ENCODE results near the gene RGS3. TPM values are rescaled to one million over a fixed set of nuclear protein-coding genes. Genes with fewer than 3 reads are reported as not detected.

Gene RGS3
- polyA plus RNA-seq, 2 of the 4 experiments (the other 2 are of a cell fraction), result 19.6 to 22.9 TPM

DNA sequence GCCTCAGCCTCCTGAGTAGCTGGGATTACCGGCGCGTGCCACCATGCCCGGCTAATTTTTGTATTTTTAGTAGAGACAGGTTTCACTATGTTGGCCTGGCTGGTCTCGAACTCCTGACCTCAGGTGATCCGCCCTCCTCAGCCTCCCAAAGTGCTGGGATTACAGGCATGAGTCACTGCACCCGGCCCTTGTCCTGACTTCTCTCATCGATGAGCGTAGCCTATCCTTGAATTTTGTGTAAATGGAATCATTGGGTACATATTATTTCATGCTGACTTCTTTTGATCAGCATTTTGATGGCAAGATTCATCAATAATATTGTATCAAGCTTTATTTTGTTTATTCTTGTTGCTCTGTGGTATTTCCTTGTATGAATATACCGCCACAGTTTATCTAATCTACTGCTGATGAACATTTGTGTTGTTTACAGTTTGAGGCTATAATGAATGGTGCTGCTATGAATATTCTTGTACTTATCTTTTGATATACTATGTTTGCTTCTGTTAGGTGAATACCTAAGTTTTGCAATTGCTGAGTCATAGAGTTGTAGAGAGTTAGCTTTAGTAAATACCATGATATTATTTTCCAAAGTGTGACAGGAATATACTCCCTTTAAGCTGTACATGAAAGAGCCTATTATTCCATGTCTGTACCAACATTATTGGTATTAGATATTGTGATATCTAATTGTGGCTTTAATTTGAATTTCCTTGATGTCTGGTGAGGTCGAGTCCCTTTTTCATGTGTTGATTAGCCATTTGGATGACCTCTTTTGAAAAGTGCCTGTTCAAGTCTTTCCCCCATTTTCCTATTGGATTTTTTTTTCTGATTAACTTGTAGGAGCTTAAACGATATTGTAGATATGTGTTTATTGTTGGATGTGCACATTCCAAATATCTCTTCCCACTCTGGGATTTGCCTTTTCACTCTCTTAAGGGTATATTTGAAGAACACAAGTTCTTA, 107.5 kb downstream of the RGS3 start (continued):
- TF ChIP-seq EHMT2 (IDR thresholded peaks at IDR 0.05; ENCODE audit: low read depth), result no peak

DNA sequence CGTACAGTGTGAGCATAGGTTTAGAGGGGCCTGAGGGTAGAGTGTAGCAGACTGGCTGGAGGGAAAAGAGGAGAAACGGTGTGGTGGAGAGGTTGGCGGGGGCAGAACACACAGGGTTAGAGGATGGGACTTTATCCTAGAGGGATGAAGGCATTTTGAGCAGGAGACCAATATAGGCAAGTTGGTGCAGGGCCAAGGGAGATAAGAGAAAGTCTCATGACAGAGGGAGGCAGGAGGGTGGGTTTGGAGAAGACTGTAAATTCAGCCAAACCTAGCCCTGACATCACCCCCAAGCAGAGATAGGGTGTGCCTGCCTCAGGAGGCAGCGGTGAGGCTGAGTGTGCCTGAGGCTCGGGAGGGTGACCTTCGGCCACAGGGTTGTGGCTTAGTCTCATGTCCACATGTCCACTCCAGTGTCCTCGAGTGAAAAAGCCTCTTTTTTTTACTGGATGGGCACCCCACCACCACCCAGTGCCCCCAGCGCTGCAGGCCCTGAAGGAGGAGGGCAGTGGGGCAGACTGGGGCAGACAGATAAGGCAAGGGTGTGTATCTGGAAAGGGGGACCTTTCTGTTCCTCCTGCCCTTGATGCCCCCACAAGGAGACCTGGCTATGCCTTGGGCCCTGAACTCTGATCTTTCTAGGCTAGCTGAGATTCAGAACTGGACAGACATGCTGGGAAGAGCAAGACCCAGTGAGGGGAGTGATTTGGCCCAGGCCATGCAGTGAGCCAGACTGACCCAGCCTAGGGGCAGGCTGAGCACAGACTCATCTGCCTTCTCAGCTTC, 108.7 kb downstream of the RGS3 start:
- Histone ChIP-seq H3K4me3 (no peak overlapping the region), H3K9me3 (no peaks in the 10 kb centered on the region), H3K4me2 (no peak overlapping the region), H3K27ac (peak overlapping the region in 1 of 2 experiments; percentile 42; a peak in 2 of 6 replicates), H3K4me1 (peaks cover 22% of the 10 kb centered on the region)
- 83% methylated on average over 8 of the region's 8 CpGs for WGBS (ENCODE audit: missing lambda C conversion rate)
- TF ChIP-seq, protein P1, sequence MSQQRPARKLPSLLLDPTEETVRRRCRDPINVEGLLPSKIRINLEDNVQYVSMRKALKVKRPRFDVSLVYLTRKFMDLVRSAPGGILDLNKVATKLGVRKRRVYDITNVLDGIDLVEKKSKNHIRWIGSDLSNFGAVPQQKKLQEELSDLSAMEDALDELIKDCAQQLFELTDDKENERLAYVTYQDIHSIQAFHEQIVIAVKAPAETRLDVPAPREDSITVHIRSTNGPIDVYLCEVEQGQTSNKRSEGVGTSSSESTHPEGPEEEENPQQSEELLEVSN (IDR thresholded peaks at IDR 0.05; ENCODE audit: borderline replicate concordance, low read depth), result no peak
- TF ChIP-seq RCOR1 (IDR thresholded peaks at IDR 0.05; ENCODE audit: low read depth, low read length) (no peak), CHD4 (IDR thresholded peaks at IDR 0.05; ENCODE audit: borderline replicate concordance) (no peak), RNF2 (IDR thresholded peaks at IDR 0.05; ENCODE audit: borderline replicate concordance, low read depth) (no peak), ZC3H11A (IDR thresholded peaks at IDR 0.05) (no peak), EHMT2 (IDR thresholded peaks at IDR 0.05; ENCODE audit: low read depth) (no peak), RARB (CRISPR knock-in tag; IDR thresholded peaks at IDR 0.05) (no peak), GATA3 (IDR thresholded peaks at IDR 0.05; ENCODE audit: borderline replicate concordance) (no peak)
- TF ChIP-seq, protein P2, sequence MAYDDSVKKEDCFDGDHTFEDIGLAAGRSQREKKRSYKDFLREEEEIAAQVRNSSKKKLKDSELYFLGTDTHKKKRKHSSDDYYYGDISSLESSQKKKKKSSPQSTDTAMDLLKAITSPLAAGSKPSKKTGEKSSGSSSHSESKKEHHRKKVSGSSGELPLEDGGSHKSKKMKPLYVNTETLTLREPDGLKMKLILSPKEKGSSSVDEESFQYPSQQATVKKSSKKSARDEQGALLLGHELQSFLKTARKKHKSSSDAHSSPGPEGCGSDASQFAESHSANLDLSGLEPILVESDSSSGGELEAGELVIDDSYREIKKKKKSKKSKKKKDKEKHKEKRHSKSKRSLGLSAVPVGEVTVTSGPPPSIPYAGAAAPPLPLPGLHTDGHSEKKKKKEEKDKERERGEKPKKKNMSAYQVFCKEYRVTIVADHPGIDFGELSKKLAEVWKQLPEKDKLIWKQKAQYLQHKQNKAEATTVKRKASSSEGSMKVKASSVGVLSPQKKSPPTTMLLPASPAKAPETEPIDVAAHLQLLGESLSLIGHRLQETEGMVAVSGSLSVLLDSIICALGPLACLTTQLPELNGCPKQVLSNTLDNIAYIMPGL (CRISPR knock-in tag; IDR thresholded peaks at IDR 0.05; ENCODE audit: borderline replicate concordance), result no peak
- TF ChIP-seq, protein P3, sequence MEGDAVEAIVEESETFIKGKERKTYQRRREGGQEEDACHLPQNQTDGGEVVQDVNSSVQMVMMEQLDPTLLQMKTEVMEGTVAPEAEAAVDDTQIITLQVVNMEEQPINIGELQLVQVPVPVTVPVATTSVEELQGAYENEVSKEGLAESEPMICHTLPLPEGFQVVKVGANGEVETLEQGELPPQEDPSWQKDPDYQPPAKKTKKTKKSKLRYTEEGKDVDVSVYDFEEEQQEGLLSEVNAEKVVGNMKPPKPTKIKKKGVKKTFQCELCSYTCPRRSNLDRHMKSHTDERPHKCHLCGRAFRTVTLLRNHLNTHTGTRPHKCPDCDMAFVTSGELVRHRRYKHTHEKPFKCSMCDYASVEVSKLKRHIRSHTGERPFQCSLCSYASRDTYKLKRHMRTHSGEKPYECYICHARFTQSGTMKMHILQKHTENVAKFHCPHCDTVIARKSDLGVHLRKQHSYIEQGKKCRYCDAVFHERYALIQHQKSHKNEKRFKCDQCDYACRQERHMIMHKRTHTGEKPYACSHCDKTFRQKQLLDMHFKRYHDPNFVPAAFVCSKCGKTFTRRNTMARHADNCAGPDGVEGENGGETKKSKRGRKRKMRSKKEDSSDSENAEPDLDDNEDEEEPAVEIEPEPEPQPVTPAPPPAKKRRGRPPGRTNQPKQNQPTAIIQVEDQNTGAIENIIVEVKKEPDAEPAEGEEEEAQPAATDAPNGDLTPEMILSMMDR (IDR thresholded peaks at IDR 0.05), result no peak
- FAIRE-seq (no peak), ATAC-seq (no peak), DNase-seq (ENCODE audit: low read depth in 1 of 2, low spot score in 1 of 2) (no peak)
- ChIA-PET CTCF (interaction anchor here (0.5 to 12.5 kb wide), 4 partner anchors 10 to 158 kb away, joined by 4 to 145 read pairs (median 4); no protein-coding TSS in a partner anchor), POLR2A (no interaction called here)

DNA sequence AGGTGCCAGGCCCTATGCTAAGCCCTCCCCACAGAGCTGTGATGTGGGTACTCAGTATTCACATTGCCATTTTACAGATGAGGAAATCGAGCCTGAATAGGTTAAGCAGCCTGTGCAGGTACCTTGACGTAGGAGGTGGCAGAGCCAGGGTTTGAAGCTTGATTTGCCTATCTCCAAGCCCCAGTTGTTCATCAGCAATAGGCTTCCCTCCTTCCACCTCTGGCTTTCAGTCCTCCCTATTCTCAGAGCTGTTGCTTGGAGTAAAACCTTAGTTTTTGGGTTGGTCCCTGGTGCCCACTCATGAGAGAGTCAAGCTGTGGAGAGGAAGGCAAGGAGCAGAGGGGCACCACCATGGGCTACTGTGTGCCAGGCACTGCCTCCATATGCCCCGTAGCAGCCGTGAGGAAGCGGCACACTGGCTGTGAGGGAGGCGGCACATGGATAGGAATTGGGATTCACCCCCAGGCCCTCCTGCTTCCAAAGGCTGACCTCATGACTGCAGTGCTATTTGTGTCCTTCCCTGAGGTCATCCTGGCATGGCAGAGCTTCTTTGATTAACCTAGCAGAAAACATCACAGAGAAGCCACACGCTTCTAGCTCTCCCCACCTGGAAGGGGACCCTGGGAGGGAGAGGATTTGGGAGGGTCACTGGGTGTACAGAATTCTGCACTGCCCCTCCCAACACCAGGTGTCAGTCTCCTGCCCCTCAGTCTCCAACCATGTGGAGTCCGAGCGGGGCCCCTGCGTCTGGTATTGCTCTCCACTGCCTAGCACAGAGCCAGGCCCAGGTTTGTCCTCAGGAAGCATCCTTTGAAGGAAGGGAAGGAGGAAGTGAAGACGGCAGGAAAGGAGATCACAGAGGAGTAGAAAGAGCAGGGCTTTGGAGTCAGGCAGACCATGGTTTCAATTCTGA, 109.8 kb downstream of the RGS3 start:
- ATAC-seq, result no peak
- ChIA-PET CTCF (interaction anchor here (0.5 to 12.5 kb wide), 5 partner anchors 9 to 159 kb away, joined by 3 to 145 read pairs (median 4); no protein-coding TSS in a partner anchor), POLR2A (no interaction called here)
- DNase-seq (ENCODE audit: low read depth in 1 of 2, low spot score in 1 of 2), result no peak
- Histone ChIP-seq H3K4me2 (no peak overlapping the region), H3K27ac (peak overlapping the region in 1 of 2 experiments; percentile 33; a peak in 2 of 6 replicates), H3K4me3 (no peak overlapping the region), H3K9me3 (no peaks in the 10 kb centered on the region), H3K4me1 (peaks cover 32% of the 10 kb centered on the region)
- TF ChIP-seq, protein P3 (IDR thresholded peaks at IDR 0.05), result no peak
- TF ChIP-seq TP53 (CRISPR knock-in tag; IDR thresholded peaks at IDR 0.05), result no peak
- no peak for TF ChIP-seq HOXB13 (CRISPR knock-in tag; IDR thresholded peaks at IDR 0.05; ENCODE audit: low read depth)
- TF ChIP-seq RNF2 (IDR thresholded peaks at IDR 0.05; ENCODE audit: borderline replicate concordance, low read depth), result no peak
- TF ChIP-seq, protein P1 (IDR thresholded peaks at IDR 0.05; ENCODE audit: borderline replicate concordance, low read depth), result no peak
- TF ChIP-seq RCOR1 (IDR thresholded peaks at IDR 0.05; ENCODE audit: low read depth, low read length), result no peak
- TF ChIP-seq MYC (IDR thresholded peaks at IDR 0.05; ENCODE audit: borderline replicate concordance, low read length), result no peak
- TF ChIP-seq MAFK (IDR thresholded peaks at IDR 0.05; ENCODE audit: partially characterized antibody), result no peak
- TF ChIP-seq, protein P2 (CRISPR knock-in tag; IDR thresholded peaks at IDR 0.05; ENCODE audit: borderline replicate concordance), result no peak
- 91% methylated on average over 11 of the region's 11 CpGs for WGBS (ENCODE audit: missing lambda C conversion rate)
- no peak for FAIRE-seq

Data from A549 (cell line).